D721Med (cell line): ENCODE data around the gene IL24.

ENCODE experiments used
- DNase-seq: peaks from one replicate; pipeline ENCODE4 v3.0.0; 2011; ENCODE audit warnings: low spot score; ENCODE audit not compliant: insufficient read length
- FAIRE-seq: peaks from 2 replicates; lab custom pipeline; 2011; peaks lifted over from hg19 to GRCh38; lab: Jason Lieb, UNC
- TF ChIP-seq, protein P1 (sequence below): IDR thresholded peaks from 2 replicates; pipeline ENCODE4 v1.5.1; 2012; ENCODE audit warnings: mild to moderate bottlenecking, control low read depth; ENCODE audit not compliant: insufficient read depth; ENCODE audit errors: missing control alignments

Gene IL24

DNA sequence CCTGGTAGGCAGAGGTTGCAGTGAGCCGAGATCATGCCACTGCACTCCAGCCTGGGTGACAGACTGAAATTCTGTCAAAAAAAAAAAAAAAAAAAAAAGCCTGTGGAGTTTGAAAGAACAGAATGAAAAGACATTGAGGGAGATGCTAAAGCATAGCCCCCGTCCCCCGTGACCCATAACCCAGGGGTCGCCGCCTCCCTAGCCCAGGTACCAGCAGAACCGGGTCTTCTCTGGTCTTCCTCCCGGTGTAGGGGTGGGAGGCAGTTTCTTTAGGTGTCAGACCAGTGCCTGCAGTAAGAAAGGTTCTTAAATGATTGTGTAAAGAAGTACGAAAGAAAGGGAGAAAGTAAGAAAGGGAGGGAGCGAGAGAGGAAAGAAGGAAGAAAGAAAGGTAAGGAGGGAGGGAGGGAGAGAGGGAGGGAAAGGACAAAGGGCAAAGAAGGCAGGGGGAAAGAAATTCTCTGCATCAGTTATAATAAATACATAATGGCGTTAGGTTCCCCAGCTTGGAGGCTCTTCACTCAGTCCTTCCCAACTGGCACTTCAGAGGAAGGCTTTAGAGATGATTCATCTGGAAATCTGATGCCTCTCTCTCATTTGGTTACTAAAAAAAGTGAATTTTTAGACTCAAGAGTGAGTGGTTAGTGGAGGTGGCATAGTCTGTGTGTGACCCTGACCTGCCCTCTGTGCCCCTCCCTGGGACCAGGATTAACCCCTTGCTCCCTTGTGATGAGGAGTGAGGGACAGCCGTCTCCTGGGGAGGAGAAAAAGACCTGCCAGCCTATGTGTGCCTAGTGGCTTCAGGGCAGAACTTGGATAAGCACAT lies 1.1 kb downstream of the IL24 start:
- FAIRE-seq: no peak
- TF ChIP-seq, protein P1, sequence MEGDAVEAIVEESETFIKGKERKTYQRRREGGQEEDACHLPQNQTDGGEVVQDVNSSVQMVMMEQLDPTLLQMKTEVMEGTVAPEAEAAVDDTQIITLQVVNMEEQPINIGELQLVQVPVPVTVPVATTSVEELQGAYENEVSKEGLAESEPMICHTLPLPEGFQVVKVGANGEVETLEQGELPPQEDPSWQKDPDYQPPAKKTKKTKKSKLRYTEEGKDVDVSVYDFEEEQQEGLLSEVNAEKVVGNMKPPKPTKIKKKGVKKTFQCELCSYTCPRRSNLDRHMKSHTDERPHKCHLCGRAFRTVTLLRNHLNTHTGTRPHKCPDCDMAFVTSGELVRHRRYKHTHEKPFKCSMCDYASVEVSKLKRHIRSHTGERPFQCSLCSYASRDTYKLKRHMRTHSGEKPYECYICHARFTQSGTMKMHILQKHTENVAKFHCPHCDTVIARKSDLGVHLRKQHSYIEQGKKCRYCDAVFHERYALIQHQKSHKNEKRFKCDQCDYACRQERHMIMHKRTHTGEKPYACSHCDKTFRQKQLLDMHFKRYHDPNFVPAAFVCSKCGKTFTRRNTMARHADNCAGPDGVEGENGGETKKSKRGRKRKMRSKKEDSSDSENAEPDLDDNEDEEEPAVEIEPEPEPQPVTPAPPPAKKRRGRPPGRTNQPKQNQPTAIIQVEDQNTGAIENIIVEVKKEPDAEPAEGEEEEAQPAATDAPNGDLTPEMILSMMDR: no peak
- DNase-seq: no peak

DNA sequence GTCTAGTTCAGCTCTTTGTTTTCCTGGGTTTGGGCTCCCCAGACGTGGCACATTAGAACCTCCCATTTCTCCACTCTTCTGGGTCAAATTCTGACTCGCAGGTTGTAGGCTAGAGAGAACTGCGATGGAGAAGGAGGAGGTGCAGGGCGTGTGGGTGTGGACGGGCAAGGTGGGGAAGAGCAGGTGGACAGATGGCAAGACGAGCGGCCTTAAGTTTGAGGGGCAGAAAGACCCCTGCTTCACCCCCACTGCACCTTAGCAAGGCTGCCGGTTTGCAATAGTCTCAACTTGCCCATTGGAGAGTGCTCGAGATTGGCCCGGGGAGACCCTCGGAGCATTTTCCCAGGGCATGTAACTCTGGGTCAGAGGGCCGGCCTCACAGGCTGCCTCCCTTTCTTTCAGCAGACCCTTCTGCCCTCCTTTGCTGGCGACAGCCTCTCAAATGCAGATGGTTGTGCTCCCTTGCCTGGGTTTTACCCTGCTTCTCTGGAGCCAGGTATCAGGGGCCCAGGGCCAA lies 1.7 kb downstream of the IL24 start:
- TF ChIP-seq, protein P1: no peak
- FAIRE-seq: no peak
- DNase-seq: no peak

DNA sequence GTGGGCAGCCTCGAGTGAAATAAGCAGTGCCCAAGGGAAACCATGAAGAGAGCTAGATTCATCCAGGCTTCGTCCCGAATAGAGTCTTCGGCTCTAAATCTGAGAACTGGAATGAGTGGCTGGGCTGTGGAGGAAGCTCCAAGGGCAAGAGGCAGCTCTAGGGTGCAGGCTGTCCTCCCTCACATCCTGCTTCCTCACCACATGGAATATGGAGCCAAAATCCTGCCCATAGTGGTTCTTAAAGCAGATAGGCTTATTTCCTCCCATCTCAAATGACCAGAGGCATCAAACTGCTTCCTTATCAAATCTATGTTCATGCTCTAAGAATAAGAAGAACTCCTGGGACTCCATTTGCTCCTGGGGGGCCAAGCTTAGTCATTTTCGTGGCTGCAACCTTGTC lies 2.5 kb downstream of the IL24 start:
- TF ChIP-seq, protein P1: no peak
- FAIRE-seq: no peak
- DNase-seq: no peak

DNA sequence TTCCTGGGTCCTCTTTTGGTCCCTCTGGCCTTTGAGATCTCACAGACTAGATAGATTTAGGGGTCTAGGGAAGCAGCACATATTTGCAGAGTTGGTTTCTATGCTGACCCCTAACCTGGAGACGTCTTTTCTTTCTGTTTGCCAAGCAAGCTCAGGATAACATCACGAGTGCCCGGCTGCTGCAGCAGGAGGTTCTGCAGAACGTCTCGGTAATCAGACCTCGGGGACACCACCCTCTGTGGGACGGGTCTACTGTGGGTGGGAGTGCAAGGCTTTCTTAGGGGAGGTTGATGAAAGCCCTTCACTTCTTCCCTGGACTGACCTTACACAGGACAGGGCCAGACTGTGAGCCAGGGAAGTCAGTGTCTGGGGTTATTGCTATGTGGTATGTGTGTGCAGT lies 2.9 kb downstream of the IL24 start:
- FAIRE-seq: no peak
- DNase-seq: no peak
- TF ChIP-seq, protein P1: no peak

DNA sequence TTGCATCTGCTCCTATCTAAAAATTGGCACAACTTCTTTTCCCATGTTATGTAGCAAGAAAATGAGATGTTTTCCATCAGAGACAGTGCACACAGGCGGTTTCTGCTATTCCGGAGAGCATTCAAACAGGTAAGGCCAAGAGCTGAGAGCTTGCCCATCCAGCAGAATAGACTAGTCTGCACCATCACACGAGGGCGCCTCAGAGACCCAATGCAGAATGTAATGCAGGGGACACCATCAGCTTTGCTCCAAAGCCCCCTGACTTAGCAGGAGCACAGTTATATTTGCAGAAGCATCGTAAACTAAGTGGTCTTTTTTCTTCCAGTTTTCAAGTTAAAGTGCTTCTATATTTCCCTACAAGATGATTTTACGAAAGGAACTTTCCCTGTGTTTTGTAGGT lies 4.7 kb downstream of the IL24 start:
- TF ChIP-seq, protein P1: no peak
- DNase-seq: no peak
- FAIRE-seq: no peak

DNA sequence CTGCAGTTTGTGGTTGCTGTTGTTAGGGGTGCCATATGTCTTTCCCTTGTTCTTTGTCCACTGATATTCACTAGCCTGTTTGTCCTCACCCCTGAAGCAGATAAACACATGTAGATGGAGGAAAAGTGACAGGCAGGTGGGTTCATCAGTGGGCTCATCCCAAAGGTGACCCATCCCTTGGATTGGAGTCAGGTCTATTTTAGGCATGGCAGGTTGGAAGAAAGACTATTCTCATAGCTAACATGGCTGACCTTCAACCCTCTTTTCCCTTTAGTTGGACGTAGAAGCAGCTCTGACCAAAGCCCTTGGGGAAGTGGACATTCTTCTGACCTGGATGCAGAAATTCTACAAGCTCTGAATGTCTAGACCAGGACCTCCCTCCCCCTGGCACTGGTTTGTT lies 5.5 kb downstream of the IL24 start:
- TF ChIP-seq, protein P1: no peak
- DNase-seq (no peak), FAIRE-seq (no peak)

DNA sequence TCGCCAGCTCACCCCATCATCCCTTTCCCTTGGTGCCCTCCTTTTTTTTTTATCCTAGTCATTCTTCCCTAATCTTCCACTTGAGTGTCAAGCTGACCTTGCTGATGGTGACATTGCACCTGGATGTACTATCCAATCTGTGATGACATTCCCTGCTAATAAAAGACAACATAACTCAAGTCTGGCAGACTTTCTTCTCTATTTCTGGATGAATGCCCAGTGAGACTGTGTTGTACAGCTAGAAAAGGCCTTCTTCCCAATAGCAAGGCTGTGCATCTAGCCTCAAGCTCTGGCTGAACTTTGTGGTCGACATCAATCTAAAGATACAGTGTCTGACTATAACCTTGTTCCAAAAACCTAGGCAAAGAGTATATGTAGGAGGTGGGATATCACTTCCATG lies 6.4 kb downstream of the IL24 start:
- TF ChIP-seq, protein P1: no peak
- no peak for FAIRE-seq
- no peak for DNase-seq
